Prostate gland (tissue), 2 donors: ENCODE data around the gene VPS36. TPM values are rescaled to one million over a fixed set of nuclear protein-coding genes. Genes with fewer than 3 reads are reported as not detected.
"Not testable (repeated sequence)": the region's sequence is repeated elsewhere in the genome, so short reads cannot be mapped to it uniquely, and the experiment has no call there.

Experiments used
- DNase-seq: peaks from one replicate; pipeline ENCODE4 v3.0.0-alpha.2; 2019; ENCODE audit warnings: low spot score
- H3K27ac ChIP-seq, 2 donors: fragments of 200-600 bp; sonication (generic); 2 replicates each; pipeline ENCODE4 v1.5.1; 2017 to 2019
- H3K27me3 ChIP-seq: fragments of 200-600 bp; sonication (generic); replicated peaks from 2 replicates; pipeline ENCODE4 v1.5.1; 2019; ENCODE audit not compliant: insufficient read depth
- H3K36me3 ChIP-seq, 2 donors: fragments of 200-600 bp; sonication (generic); 1 replicate in 1 of 2; 2 replicates in 1 of 2; pipeline versions ENCODE4 v1.5.1 to v1.8.1; 2017 to 2019
- H3K4me1 ChIP-seq: fragments of 200-600 bp; sonication (generic); replicated peaks from 2 replicates; pipeline ENCODE4 v1.5.1; 2019
- H3K4me3 ChIP-seq, 2 donors: fragments of 200-600 bp; sonication (generic); 2 replicates each; pipeline ENCODE4 v1.5.1; 2017 to 2019
- H3K9me3 ChIP-seq: fragments of 200-600 bp; sonication (generic); 2 replicates; pipeline ENCODE4 v1.5.1; 2017
- POLR2A ChIP-seq: fragments of 450-650 bp; IDR thresholded peaks from one replicate; pipeline ENCODE4 v1.6.1; 2016; ENCODE audit warnings: antibody characterized with exemption, mild to moderate bottlenecking
- POLR2AphosphoS5 ChIP-seq: sonication (generic); formaldehyde crosslinking; IDR thresholded peaks from one replicate; pipeline ENCODE4 v1.6.1; 2017; ENCODE audit warnings: antibody characterized with exemption
- WGBS: methylation state at CpG from one replicate; pipeline ENCODE4 v1.1.5; 2018; 5-methylcytosine and 5-hydroxymethylcytosine counted together
- intact Hi-C: fragments of 100-400 bp; cut with DNase I; formaldehyde crosslinking; loops from one replicate; pipeline ENCODE4 v1.14.2; 2022
- total RNA-seq, 2 donors: library from RNA; depleted of rRNA; stranded (reverse); fragments of >200 nt; gene quantifications; one replicate each; pipeline ENCODE4 v1.1.0, GENCODE V29; 2016
- TF ChIP-seq, protein P1 (sequence below), 4 experiments: fragments of 200-600 bp in 2 of 4; fragments of 450-650 bp in 2 of 4; sonication (generic) in 2 of 4; IDR thresholded peaks; 1 replicate in 3 of 4; 2 replicates in 1 of 4; pipeline ENCODE4 v1.5.1; 2016 to 2019; ENCODE audit warnings: antibody characterized with exemption in 4 of 4, mild to moderate bottlenecking in 2 of 4, moderate library complexity in 2 of 4

The VPS36 gene, protein sequence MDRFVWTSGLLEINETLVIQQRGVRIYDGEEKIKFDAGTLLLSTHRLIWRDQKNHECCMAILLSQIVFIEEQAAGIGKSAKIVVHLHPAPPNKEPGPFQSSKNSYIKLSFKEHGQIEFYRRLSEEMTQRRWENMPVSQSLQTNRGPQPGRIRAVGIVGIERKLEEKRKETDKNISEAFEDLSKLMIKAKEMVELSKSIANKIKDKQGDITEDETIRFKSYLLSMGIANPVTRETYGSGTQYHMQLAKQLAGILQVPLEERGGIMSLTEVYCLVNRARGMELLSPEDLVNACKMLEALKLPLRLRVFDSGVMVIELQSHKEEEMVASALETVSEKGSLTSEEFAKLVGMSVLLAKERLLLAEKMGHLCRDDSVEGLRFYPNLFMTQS
- 10 to 100 TPM; 43.9 to 46.6 TPM for total RNA-seq

DNA sequence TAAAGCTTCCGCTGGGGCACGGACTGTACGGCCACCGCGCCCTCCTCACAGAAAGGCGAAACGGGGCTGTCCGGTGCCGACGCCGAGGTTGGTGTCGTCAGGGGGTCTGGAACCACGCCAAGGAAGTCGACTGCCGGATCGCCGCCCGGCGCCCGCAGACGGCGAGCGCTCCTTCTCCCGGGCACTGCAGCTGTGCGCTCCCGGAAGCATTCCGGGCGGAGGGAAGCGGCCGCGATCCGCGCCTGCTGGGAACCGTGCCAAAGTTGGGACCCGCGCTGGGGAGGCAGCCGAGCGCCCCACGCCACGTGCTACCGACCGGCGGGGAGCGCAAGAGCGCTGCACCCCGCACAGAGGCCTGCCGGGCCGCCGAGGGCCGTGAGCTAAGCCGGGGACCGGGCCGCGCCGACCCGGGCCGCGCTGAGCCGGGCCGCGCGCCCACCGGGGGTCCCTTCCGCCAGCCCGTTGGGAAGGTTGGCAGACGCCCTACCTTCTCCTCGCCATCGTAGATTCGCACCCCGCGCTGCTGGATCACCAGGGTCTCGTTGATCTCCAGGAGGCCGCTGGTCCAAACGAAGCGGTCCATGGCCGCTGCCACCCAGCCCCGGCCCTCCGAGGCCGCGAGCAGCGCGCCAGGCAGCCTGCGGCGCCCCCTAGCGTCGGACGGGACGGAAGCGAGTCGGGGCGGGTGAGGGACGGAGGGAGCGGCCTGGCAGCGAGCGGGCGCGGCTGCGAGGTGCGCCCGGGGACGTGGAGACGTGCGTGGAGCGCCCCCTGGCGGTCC lies at the start of gene VPS36:
TSS of gene VPS36 (minus strand) at position 623 of the 781 bp plus-strand sequence. CDS start at position 583, 40 bp downstream.
- Histone ChIP-seq H3K36me3 (no peaks in the 10 kb centered on the region), H3K27ac (peak within 1 kb of the TSS; percentile 89 to 96), H3K27me3 (no peaks in the 10 kb centered on the region), H3K9me3 (no peaks in the 10 kb centered on the region), H3K4me3 (peak within 1 kb of the TSS; percentile 92 to 94), H3K4me1 (peaks cover 2% of the 10 kb centered on the region)
- under 1% methylated on average over 68 of the region's 105 CpGs for WGBS
- DNase-seq = peak; percentile 96
- intact Hi-C loops = loop anchor here (5.0 to 10.0 kb wide), 4 partner anchors 103 to 995 kb away; partner anchors contain the start of genes ALG11, ATP7B, INTS6 and WDFY2
- peak; percentile 76 for TF ChIP-seq POLR2A
- peak; percentile 61 for TF ChIP-seq POLR2AphosphoS5
- TF ChIP-seq, protein P1, sequence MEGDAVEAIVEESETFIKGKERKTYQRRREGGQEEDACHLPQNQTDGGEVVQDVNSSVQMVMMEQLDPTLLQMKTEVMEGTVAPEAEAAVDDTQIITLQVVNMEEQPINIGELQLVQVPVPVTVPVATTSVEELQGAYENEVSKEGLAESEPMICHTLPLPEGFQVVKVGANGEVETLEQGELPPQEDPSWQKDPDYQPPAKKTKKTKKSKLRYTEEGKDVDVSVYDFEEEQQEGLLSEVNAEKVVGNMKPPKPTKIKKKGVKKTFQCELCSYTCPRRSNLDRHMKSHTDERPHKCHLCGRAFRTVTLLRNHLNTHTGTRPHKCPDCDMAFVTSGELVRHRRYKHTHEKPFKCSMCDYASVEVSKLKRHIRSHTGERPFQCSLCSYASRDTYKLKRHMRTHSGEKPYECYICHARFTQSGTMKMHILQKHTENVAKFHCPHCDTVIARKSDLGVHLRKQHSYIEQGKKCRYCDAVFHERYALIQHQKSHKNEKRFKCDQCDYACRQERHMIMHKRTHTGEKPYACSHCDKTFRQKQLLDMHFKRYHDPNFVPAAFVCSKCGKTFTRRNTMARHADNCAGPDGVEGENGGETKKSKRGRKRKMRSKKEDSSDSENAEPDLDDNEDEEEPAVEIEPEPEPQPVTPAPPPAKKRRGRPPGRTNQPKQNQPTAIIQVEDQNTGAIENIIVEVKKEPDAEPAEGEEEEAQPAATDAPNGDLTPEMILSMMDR (IDR thresholded peaks at IDR 0.05) = peak; percentile 99 to 100 (median 100)

DNA sequence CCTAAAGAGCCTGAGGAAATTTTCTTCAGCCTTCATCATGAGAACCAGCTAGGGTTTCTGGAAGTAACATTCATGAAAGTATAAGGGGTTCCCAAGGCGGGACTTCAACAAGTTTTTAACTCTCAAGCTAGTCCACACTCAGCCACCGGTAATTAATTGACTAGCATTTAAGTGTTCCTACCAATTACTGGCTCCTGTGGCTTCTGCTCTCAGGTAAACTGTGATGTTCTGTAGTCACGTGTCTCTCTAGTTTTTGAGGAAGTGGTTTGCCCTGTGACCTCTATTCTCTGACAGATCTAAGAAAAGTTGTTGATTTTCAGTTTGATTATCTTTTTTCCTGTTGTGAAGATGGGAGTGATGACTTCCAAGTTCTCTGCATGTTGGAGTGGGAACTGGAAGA lies 47.5 kb upstream of the VPS36 start:
- H3K27ac ChIP-seq, H3K4me3 ChIP-seq, H3K9me3 ChIP-seq, H3K4me1 ChIP-seq, H3K27me3 ChIP-seq, intact Hi-C loops, DNase-seq, H3K36me3 ChIP-seq: not testable (repeated sequence)
- 68% methylated on average over 3 of the region's 3 CpGs for WGBS

DNA sequence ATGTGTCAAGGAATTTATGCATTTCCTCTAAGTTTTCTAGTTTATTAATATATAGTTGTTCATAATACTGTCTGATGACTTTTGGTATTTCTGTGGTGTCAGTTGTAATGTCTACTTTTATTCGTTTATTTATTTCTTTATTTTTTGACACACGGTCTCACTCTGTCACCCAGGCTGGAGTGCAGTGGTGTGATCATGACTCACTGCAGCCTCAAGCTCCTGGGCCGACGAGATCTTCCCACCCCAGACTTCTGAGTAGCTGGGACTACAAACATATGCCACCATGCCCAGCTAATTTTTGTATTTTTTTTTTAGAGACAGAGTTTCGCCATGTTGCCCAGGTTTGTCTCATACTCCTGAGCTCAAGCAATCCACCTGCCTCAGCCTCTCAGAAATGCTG lies 43.8 kb upstream of the VPS36 start:
- WGBS = 85% methylated on average over 5 of the region's 5 CpGs

DNA sequence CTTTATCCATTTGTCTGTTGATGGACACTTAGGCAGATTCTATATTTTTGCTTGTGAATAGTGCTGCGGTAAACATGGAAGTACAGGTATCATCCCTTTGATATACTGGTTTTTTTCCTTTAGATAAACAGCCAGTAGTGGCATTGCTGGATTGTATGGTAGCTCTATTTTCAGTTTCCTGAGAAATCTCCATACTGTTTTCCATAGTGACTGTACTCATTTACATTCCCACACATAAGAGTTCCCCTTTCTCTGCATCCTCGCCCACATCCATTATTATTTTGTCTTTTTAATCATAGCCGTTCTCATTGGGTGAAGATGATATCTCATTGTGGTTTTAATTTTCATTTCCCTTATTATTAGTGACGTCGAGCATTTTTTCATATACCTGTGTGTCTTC lies 40.6 kb upstream of the VPS36 start:
- WGBS = 73% methylated on average over 4 of the region's 5 CpGs
- H3K27ac ChIP-seq, intact Hi-C loops, H3K4me3 ChIP-seq, H3K9me3 ChIP-seq, H3K4me1 ChIP-seq, H3K27me3 ChIP-seq, DNase-seq, H3K36me3 ChIP-seq: not testable (repeated sequence)

More for the DNA sequence above, 43.8 kb upstream of the VPS36 start:
- H3K4me3 ChIP-seq, H3K36me3 ChIP-seq, H3K27me3 ChIP-seq, DNase-seq, H3K9me3 ChIP-seq, H3K4me1 ChIP-seq, intact Hi-C loops, H3K27ac ChIP-seq: not testable (repeated sequence)

DNA sequence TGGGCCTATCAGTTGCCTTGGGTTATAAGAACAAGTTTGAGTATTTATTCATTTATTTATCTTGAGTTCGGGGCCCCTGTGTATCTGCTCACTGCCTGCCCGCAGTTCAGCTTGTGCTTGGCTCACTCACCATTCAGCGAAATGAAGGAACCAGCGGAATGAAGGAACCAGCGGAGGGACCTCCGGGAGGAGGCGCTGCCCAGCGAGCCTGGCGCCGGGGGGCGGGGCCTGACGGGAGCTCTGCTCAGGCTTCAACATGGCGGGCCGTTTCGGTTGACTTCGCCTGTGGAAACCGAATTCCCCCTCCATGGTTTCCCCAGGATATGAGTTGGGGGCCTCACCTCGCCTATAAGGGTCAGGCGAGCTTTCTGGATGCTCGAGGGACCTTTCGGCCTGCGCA lies 38.3 kb upstream of the VPS36 start:
- H3K27me3 ChIP-seq, H3K4me3 ChIP-seq, H3K4me1 ChIP-seq, intact Hi-C loops, DNase-seq, H3K9me3 ChIP-seq, H3K36me3 ChIP-seq, H3K27ac ChIP-seq: not testable (repeated sequence)
- no CpG with 5 or more reads among the region's 22 CpGs for WGBS

- H3K27me3 ChIP-seq, H3K4me3 ChIP-seq, H3K27ac ChIP-seq, H3K9me3 ChIP-seq, H3K36me3 ChIP-seq, DNase-seq, intact Hi-C loops, H3K4me1 ChIP-seq: not testable (repeated sequence)
- 41% methylated on average over 2 of the region's 2 CpGs for WGBS
Measured at GRCh38 chr13:52487078-52487477, 36.6 kb upstream of the VPS36 start.

DNA sequence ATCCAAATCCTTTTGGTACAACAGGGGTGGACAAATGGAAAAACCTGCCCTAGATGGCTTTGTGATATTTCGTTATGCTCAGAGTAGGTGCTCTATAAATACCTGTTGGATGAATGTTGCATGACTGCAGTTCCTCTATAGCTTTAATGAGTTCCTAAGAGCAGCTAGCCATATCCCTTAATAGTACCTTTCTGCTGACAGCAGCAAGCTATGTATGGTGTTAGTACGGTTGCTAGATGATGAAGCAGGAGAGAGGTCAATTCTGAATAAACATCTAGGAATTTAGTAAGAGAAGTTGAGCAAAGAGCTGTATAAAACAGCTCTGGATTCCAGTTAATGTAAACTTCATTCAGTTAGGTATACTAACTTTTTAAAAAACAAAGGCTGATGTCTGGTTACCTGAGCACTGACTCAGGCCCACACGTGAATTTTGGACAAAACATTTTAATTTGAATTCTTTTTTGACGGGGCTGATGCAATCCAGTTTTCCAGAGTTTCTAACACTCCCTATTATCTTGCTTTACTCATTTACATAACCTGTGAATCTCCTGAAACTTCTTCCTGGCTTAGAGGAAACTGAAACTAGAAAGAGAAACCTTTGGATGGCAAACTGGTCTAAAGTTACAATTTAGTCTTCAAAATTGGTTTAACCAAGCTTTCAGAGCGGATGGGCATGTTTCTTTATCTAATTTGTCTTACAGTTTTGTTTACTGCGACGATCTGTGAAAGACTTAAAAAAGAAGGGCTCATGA lies 30.4 kb upstream of the VPS36 start:
- H3K36me3 ChIP-seq, intact Hi-C loops, H3K27ac ChIP-seq, H3K27me3 ChIP-seq, H3K4me3 ChIP-seq, DNase-seq, H3K9me3 ChIP-seq, H3K4me1 ChIP-seq: not testable (repeated sequence)
- WGBS = 78% methylated on average over 6 of the region's 7 CpGs

- H3K9me3 ChIP-seq, H3K27ac ChIP-seq, H3K4me3 ChIP-seq, DNase-seq, H3K4me1 ChIP-seq, intact Hi-C loops, H3K27me3 ChIP-seq, H3K36me3 ChIP-seq: not testable (repeated sequence)
- 94% methylated on average over 2 of the region's 2 CpGs for WGBS
Measured at GRCh38 chr13:52468487-52468886, 18.1 kb upstream of the VPS36 start.
